ENCODE data around the gene BUB1B.
"Not testable (repeated sequence)": the region's sequence is repeated elsewhere in the genome, so short reads cannot be mapped to it uniquely, and the experiment has no call there.

The BUB1B gene

DNA sequence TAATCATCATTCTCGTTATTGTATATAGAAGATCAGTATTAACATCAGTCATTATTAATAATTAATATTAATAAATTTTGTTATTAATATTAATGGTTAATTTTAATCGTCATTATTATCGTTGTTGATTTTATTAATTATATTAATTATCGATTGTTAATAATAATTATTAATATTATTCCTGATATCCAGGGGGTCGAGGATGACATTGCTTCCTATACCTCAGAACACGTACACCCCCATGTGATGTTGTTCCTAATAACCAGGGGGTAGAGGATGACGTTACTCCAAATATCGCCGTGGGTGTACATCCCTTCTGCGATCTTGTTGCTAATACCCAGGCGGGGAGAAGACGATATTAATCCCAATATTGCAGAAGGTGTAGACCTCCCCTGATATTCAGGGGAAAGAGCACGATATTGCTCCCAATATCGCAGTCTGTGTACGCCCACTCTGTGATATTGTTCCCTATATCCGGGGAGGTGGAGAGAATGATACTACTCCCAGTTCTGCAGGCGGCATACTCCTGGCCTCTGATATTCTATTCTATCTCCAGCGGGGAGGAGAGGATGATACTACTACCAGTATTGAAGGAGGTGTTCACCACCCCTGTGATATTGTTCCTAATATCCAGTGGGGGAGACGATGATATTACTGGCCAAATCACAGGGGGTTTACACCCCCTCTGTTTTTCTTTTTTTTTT is 29.9 kb upstream of the BUB1B start:
- TF ChIP-seq MYC (IDR thresholded peaks at IDR 0.05; ENCODE audit: low read depth, low read length) (no peak), MAX (IDR thresholded peaks at IDR 0.05; ENCODE audit: low read depth, low read length) (no peak), POLR2A (IDR thresholded peaks at IDR 0.05; ENCODE audit: extremely low read depth, insufficient read length) (no peak)
- TF ChIP-seq, protein P1, sequence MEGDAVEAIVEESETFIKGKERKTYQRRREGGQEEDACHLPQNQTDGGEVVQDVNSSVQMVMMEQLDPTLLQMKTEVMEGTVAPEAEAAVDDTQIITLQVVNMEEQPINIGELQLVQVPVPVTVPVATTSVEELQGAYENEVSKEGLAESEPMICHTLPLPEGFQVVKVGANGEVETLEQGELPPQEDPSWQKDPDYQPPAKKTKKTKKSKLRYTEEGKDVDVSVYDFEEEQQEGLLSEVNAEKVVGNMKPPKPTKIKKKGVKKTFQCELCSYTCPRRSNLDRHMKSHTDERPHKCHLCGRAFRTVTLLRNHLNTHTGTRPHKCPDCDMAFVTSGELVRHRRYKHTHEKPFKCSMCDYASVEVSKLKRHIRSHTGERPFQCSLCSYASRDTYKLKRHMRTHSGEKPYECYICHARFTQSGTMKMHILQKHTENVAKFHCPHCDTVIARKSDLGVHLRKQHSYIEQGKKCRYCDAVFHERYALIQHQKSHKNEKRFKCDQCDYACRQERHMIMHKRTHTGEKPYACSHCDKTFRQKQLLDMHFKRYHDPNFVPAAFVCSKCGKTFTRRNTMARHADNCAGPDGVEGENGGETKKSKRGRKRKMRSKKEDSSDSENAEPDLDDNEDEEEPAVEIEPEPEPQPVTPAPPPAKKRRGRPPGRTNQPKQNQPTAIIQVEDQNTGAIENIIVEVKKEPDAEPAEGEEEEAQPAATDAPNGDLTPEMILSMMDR (IDR thresholded peaks at IDR 0.05; ENCODE audit: low read depth, low read length), result no peak
- H3K4me3 ChIP-seq (ENCODE audit: low read depth, low read length), result no peak overlapping the region
- DNase-seq (ENCODE audit: low read depth), result peak; percentile 10

DNA sequence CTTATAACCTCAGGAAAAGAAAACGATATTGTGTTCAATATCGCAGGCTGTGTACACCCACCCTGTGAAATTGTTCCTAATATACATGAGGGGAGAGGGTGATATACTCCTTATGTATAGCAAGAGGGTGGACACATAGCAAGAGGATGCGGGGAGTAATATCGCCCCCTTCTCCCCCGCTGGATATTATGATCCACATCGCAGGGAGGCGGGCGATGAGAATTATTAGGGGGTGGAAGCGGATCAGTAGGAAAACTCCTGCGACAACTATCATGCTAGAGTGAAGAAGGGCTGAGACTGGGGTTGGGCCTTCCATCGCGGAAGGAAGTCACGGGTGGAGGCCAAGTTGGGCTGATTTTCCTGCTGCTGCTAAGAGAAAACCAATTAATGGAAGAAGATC is 27.3 kb upstream of the BUB1B start:
- DNase-seq (ENCODE audit: low read depth), result no peak
- H3K4me3 ChIP-seq (ENCODE audit: low read depth, low read length), result no peak overlapping the region
- TF ChIP-seq POLR2A (IDR thresholded peaks at IDR 0.05; ENCODE audit: extremely low read depth, insufficient read length) (no peak), MAX (IDR thresholded peaks at IDR 0.05; ENCODE audit: low read depth, low read length) (no peak), MYC (IDR thresholded peaks at IDR 0.05; ENCODE audit: low read depth, low read length) (no peak)
- TF ChIP-seq, protein P1 (IDR thresholded peaks at IDR 0.05; ENCODE audit: low read depth, low read length), result no peak

DNA sequence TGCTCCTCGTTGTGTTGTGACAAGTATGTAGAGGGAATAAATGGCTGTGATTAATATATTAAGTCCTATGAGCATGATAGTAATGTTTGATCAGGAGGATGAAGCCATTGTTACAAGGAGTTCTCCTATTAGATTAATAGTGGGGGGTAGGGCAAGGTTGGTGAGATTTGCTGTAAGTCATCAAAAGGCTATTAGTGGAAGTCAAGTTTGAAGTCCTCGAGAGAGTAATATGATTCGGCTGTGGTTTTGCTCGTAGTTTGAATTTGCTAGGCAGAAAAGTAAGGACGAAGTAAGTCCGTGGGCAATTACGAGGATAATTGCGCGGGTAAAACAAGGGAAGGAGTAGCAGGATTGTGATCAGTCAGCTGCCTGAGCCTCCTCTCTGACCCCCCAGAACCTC is 26.0 kb upstream of the BUB1B start:
- no peak for DNase-seq (ENCODE audit: low read depth)
- TF ChIP-seq POLR2A (IDR thresholded peaks at IDR 0.05; ENCODE audit: extremely low read depth, insufficient read length) (no peak), MYC (IDR thresholded peaks at IDR 0.05; ENCODE audit: low read depth, low read length) (no peak), MAX (IDR thresholded peaks at IDR 0.05; ENCODE audit: low read depth, low read length) (no peak)
- TF ChIP-seq, protein P1 (IDR thresholded peaks at IDR 0.05; ENCODE audit: low read depth, low read length), result no peak
- no peak overlapping the region for H3K4me3 ChIP-seq (ENCODE audit: low read depth, low read length)

- not testable (repeated sequence) for DNase-seq (ENCODE audit: low read depth); H3K4me3 ChIP-seq (ENCODE audit: low read depth, low read length)
These were observed 24.9 kb upstream of the BUB1B start for GRCh38 chr15:40135846-40136450.

DNA sequence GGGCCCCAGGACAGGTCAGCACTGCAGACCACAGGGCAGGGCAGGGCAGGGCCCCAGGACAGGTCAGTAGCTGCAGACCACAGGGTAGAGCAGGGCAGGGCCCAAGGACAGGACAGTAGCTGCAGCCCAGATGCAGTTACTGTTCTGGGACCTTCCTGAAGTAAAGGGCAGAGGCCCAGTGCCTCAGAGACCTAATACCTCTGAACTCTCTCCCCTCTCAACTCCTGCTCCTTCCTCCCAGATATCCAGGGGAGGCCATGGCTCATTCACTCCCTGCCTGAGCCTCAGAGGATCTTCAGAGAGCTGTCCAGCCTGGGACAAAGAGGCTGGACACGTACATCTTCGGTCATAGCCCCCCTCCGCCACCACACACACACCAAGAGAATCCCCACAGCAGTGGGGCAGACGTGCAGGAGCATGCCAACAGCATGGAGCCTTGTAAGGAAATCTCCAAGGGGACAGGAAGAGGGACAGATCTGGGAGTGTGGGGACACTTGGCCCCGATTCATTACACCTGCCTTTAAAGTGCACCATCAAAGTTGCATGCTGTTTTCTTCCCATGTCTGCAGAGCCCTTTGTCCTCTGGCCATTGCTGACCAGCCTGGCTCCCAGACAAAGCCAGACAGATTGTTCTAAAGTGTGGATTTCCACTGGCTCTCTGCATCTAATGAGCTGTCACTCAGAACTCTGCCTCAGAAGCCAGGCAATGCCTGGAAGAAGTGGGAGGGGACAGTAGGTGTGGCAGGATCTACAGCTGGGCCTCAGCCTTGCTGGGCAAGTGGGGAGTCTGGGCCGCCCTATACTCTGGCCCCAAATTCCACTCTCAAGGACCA is 24.2 kb upstream of the BUB1B start:
- no peak for TF ChIP-seq POLR2A (IDR thresholded peaks at IDR 0.05; ENCODE audit: extremely low read depth, insufficient read length)
- TF ChIP-seq, protein P1 (IDR thresholded peaks at IDR 0.05; ENCODE audit: low read depth, low read length), result no peak
- no peak for TF ChIP-seq MAX (IDR thresholded peaks at IDR 0.05; ENCODE audit: low read depth, low read length)
- DNase-seq (ENCODE audit: low read depth), result no peak
- H3K4me3 ChIP-seq (ENCODE audit: low read depth, low read length), result no peak overlapping the region

Measured in NB4 (cell line).